GM12801 (cell line): ENCODE data around the gene ITPKC.

Experiments
- TF ChIP-seq, protein P1 (sequence below): IDR thresholded peaks from one replicate; pipeline ENCODE4 v1.5.1; 2011; ENCODE audit warnings: control low read depth; ENCODE audit not compliant: insufficient read length; ENCODE audit errors: extremely low read depth

The ITPKC gene

DNA sequence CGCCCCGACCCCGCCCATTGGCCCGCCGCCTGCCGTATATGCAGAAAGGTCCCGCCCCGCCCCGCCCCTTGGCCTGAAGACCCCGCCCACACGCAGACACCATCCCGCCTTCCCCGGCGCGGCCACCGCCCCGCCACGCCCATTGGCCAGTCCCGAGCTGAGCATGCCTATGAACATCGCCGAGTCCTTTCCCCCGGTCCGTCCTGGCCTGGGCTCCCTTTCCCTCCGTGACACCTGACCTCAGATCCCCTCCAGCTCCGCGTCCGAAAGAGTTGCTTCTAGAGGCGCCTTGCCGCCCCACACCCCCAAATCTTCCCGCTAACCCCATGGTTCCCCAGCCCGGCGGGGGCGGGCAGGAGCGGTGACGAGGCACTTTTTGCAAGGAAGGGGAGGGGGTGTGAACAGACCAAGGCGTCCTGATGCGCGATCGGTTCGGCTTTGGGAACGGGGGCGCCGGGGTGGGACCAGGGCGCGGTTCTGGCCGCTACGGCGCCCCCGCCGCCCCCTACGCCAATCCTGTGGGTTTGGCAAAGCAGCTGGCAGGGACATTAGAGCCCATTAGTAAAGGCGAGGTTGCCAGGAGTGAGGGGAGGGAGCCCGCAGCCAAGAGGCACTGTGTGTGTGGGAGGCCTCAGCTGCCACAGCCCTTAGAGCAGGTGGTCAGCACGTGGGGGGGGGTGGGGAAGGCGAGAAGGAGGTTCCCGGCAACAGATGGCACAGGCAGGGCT lies 26.1 kb upstream of the ITPKC start:
- TF ChIP-seq, protein P1, sequence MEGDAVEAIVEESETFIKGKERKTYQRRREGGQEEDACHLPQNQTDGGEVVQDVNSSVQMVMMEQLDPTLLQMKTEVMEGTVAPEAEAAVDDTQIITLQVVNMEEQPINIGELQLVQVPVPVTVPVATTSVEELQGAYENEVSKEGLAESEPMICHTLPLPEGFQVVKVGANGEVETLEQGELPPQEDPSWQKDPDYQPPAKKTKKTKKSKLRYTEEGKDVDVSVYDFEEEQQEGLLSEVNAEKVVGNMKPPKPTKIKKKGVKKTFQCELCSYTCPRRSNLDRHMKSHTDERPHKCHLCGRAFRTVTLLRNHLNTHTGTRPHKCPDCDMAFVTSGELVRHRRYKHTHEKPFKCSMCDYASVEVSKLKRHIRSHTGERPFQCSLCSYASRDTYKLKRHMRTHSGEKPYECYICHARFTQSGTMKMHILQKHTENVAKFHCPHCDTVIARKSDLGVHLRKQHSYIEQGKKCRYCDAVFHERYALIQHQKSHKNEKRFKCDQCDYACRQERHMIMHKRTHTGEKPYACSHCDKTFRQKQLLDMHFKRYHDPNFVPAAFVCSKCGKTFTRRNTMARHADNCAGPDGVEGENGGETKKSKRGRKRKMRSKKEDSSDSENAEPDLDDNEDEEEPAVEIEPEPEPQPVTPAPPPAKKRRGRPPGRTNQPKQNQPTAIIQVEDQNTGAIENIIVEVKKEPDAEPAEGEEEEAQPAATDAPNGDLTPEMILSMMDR: no peak

DNA sequence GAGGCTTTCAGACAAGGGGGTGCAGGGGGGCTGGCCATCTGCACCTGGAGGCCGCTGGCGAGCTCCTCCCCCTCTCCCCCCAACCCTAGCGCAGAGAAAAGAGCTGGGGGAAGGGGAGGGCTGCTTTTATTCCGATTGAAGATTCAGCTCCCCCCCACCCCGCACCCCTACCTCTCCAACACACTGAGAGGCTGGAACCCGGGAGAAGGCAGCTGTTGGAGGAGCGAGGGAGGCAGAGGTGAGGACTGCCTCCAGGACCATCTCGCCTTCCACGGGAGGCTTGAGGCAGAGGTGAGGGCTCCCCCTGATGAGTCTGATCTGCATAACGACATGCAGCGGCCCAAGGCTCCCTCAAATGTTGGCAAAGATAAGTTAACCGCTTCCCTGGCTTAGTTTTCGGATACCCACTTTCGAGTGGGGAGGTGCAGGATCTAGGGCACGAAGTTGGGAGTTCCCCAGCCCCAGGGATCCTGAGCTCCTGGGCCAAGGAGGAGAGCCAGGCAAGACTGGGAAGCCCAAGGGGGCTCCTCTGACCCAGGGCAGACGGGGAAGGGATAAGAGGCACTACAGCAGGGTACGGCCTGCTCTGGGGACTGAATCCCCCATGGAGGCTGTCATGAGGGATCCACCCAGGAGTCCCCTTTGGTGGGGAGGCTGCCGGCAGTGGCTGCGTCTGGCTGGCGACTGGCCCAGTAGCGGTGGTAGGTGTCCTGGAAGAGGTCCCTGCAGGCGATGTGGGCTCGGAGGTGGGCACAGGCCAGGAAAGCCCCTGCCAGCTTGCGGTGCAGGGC lies 25.3 kb upstream of the ITPKC start:
- TF ChIP-seq, protein P1: no peak

DNA sequence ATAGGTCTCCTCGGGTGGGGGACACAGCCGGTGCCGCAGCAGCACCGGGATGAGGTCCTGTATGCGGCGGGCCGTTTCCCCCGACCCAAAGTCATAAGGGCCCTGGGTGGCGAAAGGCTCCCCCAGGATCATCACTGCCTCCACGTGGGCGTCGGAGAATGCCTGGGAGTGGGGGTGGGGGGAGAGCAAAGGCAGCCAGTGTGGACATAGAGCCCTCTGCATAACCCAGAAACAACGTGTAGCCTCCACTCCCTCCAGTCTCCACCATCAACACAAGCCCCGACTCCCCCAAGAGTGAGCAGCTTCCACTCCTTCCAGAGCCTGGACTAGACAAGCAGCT lies 24.7 kb upstream of the ITPKC start:
- TF ChIP-seq, protein P1: no peak

DNA sequence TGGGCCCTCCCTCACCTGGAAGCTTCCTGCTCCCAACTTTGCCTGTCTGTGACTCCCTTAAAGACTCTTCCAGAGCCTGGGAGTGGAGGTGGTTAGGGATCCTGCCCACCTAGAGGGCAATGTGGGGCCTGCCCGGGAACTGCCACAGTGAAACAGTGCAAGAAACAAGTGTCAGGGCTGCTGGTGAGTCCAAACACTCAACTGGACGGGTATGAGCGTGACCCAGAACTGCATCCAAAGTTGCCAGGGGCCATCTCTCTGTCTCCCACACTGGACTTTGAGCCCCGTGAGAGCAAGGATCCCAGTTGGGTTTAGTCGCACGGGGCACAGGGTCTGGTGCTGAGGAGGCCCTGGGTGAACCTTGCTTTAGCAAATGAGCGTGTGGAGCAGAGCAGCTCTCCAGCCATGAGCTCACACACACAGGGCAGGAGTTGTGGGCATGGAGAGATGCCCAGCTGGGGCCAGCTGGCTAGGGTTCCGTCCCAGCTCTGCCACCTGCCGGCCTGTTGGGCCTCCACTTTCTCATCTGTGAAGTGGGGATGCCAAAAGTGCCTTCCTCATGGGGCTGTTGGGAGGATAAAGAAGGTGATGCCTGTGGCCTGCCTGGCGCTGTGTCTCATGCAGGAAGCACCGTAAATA lies 23.6 kb upstream of the ITPKC start:
- TF ChIP-seq, protein P1: no peak

DNA sequence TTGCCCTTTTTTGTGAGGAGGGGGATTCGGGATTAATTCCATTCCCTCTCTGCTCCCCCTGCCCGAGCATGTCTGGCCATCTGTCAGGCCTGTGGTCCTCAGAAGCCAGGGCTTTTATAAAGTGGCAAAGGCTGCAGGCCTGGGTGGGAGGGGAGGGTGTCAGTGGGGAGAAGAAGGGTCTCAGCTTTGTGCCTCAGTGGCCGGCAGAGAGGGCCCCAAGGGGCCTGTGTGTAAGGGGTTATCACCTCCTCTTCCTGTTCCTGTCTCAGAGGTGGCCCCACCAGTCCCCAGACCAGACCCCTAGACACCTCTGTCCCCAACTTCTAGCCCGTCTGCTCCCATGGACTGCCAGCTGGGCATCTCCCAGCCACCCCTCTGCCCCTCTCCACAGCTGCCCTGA lies 23.0 kb upstream of the ITPKC start:
- TF ChIP-seq, protein P1: no peak

DNA sequence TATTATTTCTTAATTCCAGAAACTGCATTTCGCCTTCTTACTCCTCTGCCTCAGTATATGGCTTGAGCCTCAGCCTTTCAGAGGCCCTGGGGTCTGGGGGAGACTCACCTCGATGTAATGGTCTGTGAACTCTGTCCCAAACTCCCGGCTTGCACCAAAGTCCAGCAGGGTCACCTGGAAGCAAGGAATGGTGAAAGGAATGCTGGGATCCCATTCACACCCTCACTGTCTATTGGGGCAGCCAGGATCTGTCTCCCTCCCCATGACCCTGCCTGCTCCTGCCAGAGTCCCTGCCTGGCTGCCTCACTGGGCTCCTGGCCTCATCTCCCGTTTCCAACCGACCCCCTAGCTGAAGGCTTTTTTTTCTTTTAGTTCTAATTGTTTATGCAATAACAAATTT lies 21.0 kb upstream of the ITPKC start:
- TF ChIP-seq, protein P1: no peak

DNA sequence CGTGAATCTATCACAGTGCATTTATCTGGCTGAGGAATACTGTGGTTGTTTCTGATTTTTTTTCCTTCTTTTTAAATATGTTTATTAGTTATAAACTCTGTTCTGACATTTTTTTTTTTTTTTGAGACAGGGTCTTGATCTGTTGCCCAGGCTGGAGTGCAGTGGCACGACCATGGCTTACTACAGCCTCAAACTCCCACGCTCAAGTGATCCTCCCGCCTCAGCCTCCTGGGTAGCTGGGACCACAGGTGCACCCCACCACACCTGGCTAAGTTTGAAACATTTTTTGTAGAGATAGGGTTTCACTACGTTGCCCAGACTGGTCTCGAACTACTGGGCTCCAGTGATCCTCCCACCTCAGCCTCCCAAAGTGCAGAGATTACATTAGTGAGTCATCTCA lies 19.9 kb upstream of the ITPKC start:
- TF ChIP-seq, protein P1: no peak
